Neural progenitor cell (in vitro differentiated cells): ENCODE results near the gene PDGFRA. TPM values are rescaled to one million over a fixed set of nuclear protein-coding genes. Genes with fewer than 3 reads are reported as not detected.

Experiments
- DNase-seq: peaks from one replicate; pipeline ENCODE4 v3.0.0-alpha.2; 2016; ENCODE audit warnings: low spot score
- H2AFZ ChIP-seq: fragments of 200-600 bp; sonication (generic); replicated peaks from 2 replicates; pipeline ENCODE4 v1.6.1; 2016; ENCODE audit warnings: antibody characterized with exemption
- H3F3A ChIP-seq: fragments of 200-600 bp; sonication (generic); 2 replicates; pipeline ENCODE4 v1.6.1; 2016; ENCODE audit warnings: antibody characterized with exemption, low read depth
- H3K27ac ChIP-seq: fragments of 200-600 bp; sonication (generic); 2 replicates; pipeline ENCODE4 v1.5.1; 2016; ENCODE audit warnings: mild to moderate bottlenecking
- H3K27me3 ChIP-seq: fragments of 200-600 bp; sonication (generic); 2 replicates; pipeline ENCODE4 v1.6.1; 2016; ENCODE audit warnings: mild to moderate bottlenecking, moderate library complexity
- H3K36me3 ChIP-seq: fragments of 200-600 bp; sonication (generic); 2 replicates; pipeline ENCODE4 v1.5.1; 2016
- H3K4me1 ChIP-seq: fragments of 200-600 bp; sonication (generic); 2 replicates; pipeline ENCODE4 v1.6.1; 2016; ENCODE audit warnings: mixed run types
- H3K4me2 ChIP-seq: fragments of 200-600 bp; sonication (generic); 2 replicates; pipeline ENCODE4 v1.6.1; 2016
- H3K4me3 ChIP-seq: fragments of 200-600 bp; sonication (generic); 2 replicates; pipeline ENCODE4 v1.5.1; 2016
- H3K79me2 ChIP-seq: fragments of 200-600 bp; sonication (generic); 2 replicates; pipeline ENCODE4 v1.6.1; 2016; ENCODE audit warnings: low read depth
- H3K9ac ChIP-seq: fragments of 200-600 bp; sonication (generic); 2 replicates; pipeline ENCODE4 v1.6.1; 2016
- H3K9me3 ChIP-seq: fragments of 200-600 bp; sonication (generic); 2 replicates; pipeline ENCODE4 v1.5.1; 2016; ENCODE audit warnings: low read depth
- H4K20me1 ChIP-seq: fragments of 200-600 bp; sonication (generic); 2 replicates; pipeline ENCODE4 v1.6.1; 2016; ENCODE audit warnings: low read depth
- H3K27ac Mint-ChIP-seq: 3 replicates; pipeline ENCODE4 v1.8.0; 2021; ENCODE audit warnings: mixed read lengths
- H3K27me3 Mint-ChIP-seq: 2 replicates; pipeline ENCODE4 v1.8.0; 2022; ENCODE audit warnings: low read depth, mild to moderate bottlenecking, inconsistent platforms, moderate library complexity, mixed read lengths; ENCODE audit not compliant: insufficient read depth
- H3K36me3 Mint-ChIP-seq: 3 replicates; pipeline ENCODE4 v1.8.0; 2021; ENCODE audit warnings: mixed read lengths
- H3K4me1 Mint-ChIP-seq: 3 replicates; pipeline ENCODE4 v1.8.0; 2021; ENCODE audit warnings: mixed read lengths
- H3K4me3 Mint-ChIP-seq: 3 replicates; pipeline ENCODE4 v1.8.0; 2021; ENCODE audit warnings: mild to moderate bottlenecking, moderate library complexity, mixed read lengths
- H3K9me3 Mint-ChIP-seq: 3 replicates; pipeline ENCODE4 v1.8.0; 2020; ENCODE audit warnings: mixed read lengths
- CTCF ChIP-seq: fragments of 200-600 bp; sonication (generic); IDR thresholded peaks from 2 replicates; pipeline ENCODE4 v1.5.1; 2017; ENCODE audit warnings: antibody characterized with exemption, mild to moderate bottlenecking
- EZH2 ChIP-seq: fragments of 200-600 bp; sonication (generic); IDR thresholded peaks from 2 replicates; pipeline ENCODE4 v1.6.1; 2017; ENCODE audit warnings: antibody characterized with exemption, mild to moderate bottlenecking, moderate library complexity
- EZH2phosphoT487 ChIP-seq: fragments of 200-600 bp; sonication (generic); IDR thresholded peaks from 2 replicates; pipeline ENCODE4 v1.6.1; 2017; ENCODE audit warnings: antibody characterized with exemption
- total RNA-seq: library from RNA; depleted of rRNA; stranded (reverse); fragments of >200 nt; gene quantifications from 2 replicates; pipeline ENCODE4 v1.2.3, GENCODE V29; 2015; ENCODE audit warnings: low replicate concordance

Gene PDGFRA
- total RNA-seq, 1 donor from 2014 or later, result 2.1 TPM

- Histone ChIP-seq H3F3A (peaks cover 13% of the 10 kb centered on the region), H3K9ac (no peak overlapping the region), H2AFZ (no peak overlapping the region), H3K27me3 (peaks cover 8% of the 10 kb centered on the region), H3K79me2 (no peaks in the 10 kb centered on the region), H3K4me2 (no peak overlapping the region), H3K27ac (no peak overlapping the region), H3K4me1 (no peaks in the 10 kb centered on the region), H3K36me3 (no peaks in the 10 kb centered on the region), H3K9me3 (no peaks in the 10 kb centered on the region), H4K20me1 (no peaks in the 10 kb centered on the region), H3K4me3 (no peak overlapping the region)
- no peak overlapping the region for H3K4me3 Mint-ChIP-seq
- no peak for TF ChIP-seq EZH2phosphoT487
- no peak for TF ChIP-seq EZH2
- TF ChIP-seq CTCF, result no peak
- DNase-seq, result no peak
- H3K36me3 Mint-ChIP-seq, result peaks cover 12% of the 10 kb centered on the region
- no peaks in the 10 kb centered on the region for H3K27me3 Mint-ChIP-seq
- H3K9me3 Mint-ChIP-seq, result peaks cover 9% of the 10 kb centered on the region
- no peak overlapping the region for H3K27ac Mint-ChIP-seq
- peaks cover 9% of the 10 kb centered on the region for H3K4me1 Mint-ChIP-seq
These were observed 49.1 kb downstream of the PDGFRA start for GRCh38 chr4:54278216-54278615.

- Histone ChIP-seq H4K20me1 (no peaks in the 10 kb centered on the region), H2AFZ (no peak overlapping the region), H3K9me3 (no peaks in the 10 kb centered on the region), H3K27ac (no peak overlapping the region), H3K27me3 (peaks cover 8% of the 10 kb centered on the region), H3F3A (peaks cover 13% of the 10 kb centered on the region), H3K4me3 (no peak overlapping the region), H3K36me3 (no peaks in the 10 kb centered on the region), H3K9ac (no peak overlapping the region), H3K4me2 (no peak overlapping the region), H3K79me2 (no peaks in the 10 kb centered on the region), H3K4me1 (no peaks in the 10 kb centered on the region)
- H3K4me3 Mint-ChIP-seq, result no peak overlapping the region
- peaks cover 3% of the 10 kb centered on the region for H3K27me3 Mint-ChIP-seq
- peaks cover 11% of the 10 kb centered on the region for H3K36me3 Mint-ChIP-seq
- peaks cover 14% of the 10 kb centered on the region for H3K9me3 Mint-ChIP-seq
- TF ChIP-seq EZH2, result no peak
- TF ChIP-seq CTCF, result no peak
- TF ChIP-seq EZH2phosphoT487, result no peak
- no peak for DNase-seq
- H3K27ac Mint-ChIP-seq, result no peak overlapping the region
- peaks cover 9% of the 10 kb centered on the region for H3K4me1 Mint-ChIP-seq
These were observed 52.1 kb downstream of the PDGFRA start for GRCh38 chr4:54281054-54281766.

GRCh38 chr4:54282837-54283236, 53.7 kb downstream of the PDGFRA start:
- H3K9me3 Mint-ChIP-seq, result peaks cover 14% of the 10 kb centered on the region
- peaks cover 15% of the 10 kb centered on the region for H3K36me3 Mint-ChIP-seq
- peak overlapping the region; percentile 34 for H3K4me3 Mint-ChIP-seq
- TF ChIP-seq CTCF (no peak), EZH2phosphoT487 (no peak), EZH2 (no peak)
- no peak for DNase-seq
- Histone ChIP-seq H3K9ac (no peak overlapping the region), H3K36me3 (no peaks in the 10 kb centered on the region), H2AFZ (no peak overlapping the region), H3K27me3 (peaks cover under 1% of the 10 kb centered on the region), H3K4me2 (no peak overlapping the region), H3K27ac (no peak overlapping the region), H3K4me3 (no peak overlapping the region), H4K20me1 (no peaks in the 10 kb centered on the region), H3K79me2 (no peaks in the 10 kb centered on the region), H3K4me1 (no peaks in the 10 kb centered on the region), H3F3A (peaks cover under 1% of the 10 kb centered on the region), H3K9me3 (no peaks in the 10 kb centered on the region)
- no peak overlapping the region for H3K27ac Mint-ChIP-seq
- peaks cover 5% of the 10 kb centered on the region for H3K27me3 Mint-ChIP-seq
- peaks cover under 1% of the 10 kb centered on the region for H3K4me1 Mint-ChIP-seq
